ENCODE results near the gene MCAM. TPM values are rescaled to one million over a fixed set of nuclear protein-coding genes. Genes with fewer than 3 reads are reported as not detected.
A peak's percentile ranks its signal among the peaks of the same experiment; 100 is the strongest.

MCAM gene
- total RNA-seq, 3 donors from 2014 or later (not counting 1 experiment from before 2014, with no cell fraction given): 0.11 to 2.0 (median 0.19) TPM

GRCh38 chr11:119361056-119361787, 44.3 kb upstream of the MCAM start:
- H3K27me3 ChIP-seq (ENCODE audit: control insufficient read depth, insufficient read depth, low read length): peaks cover 27% of the 10 kb centered on the region
- H3K27ac ChIP-seq (ENCODE audit: low read length): no peak overlapping the region
- TF ChIP-seq CTCF (IDR thresholded peaks at IDR 0.05): no peak
- H3K4me1 Mint-ChIP-seq: peaks cover 13 to 15% of the 10 kb centered on the region in 2 donors
- no peak for DNase-seq
- no peak overlapping the region for H3K4me3 Mint-ChIP-seq
- no peak overlapping the region for H3K4me3 ChIP-seq (ENCODE audit: low read length)
- no peaks in the 10 kb centered on the region for H3K36me3 ChIP-seq (ENCODE audit: control insufficient read depth, insufficient read depth, low read length)
- peaks cover 17% of the 10 kb centered on the region for H3K4me1 ChIP-seq (ENCODE audit: control insufficient read depth, insufficient read depth, low read length)
- intact Hi-C loops (cut with micrococcal nuclease): no loop called here
- no peaks in the 10 kb centered on the region for H3K9me3 Mint-ChIP-seq
- H3K36me3 Mint-ChIP-seq: peaks cover 6% of the 10 kb centered on the region
- H3K27ac Mint-ChIP-seq: no peak overlapping the region
- WGBS (ENCODE audit: insufficient coverage): 83% methylated on average over 8 of the region's 8 CpGs
- ATAC-seq: no peak
- peaks cover 52 to 55% of the 10 kb centered on the region in 2 donors for H3K27me3 Mint-ChIP-seq (ENCODE audit: low read depth in 2 of 2)
- no peaks in the 10 kb centered on the region for H3K9me3 ChIP-seq (ENCODE audit: control insufficient read depth, insufficient read depth, low read length)

GRCh38 chr11:119359365-119360214, 42.7 kb upstream of the MCAM start:
- H3K27me3 Mint-ChIP-seq (ENCODE audit: low read depth in 2 of 2): peaks cover 48 to 50% of the 10 kb centered on the region in 2 donors
- Histone ChIP-seq H3K4me1 (ENCODE audit: control insufficient read depth, insufficient read depth, low read length) (peaks cover 20% of the 10 kb centered on the region), H3K27me3 (ENCODE audit: control insufficient read depth, insufficient read depth, low read length) (peaks cover 20% of the 10 kb centered on the region), H3K4me3 (ENCODE audit: low read length) (no peak overlapping the region), H3K9me3 (ENCODE audit: control insufficient read depth, insufficient read depth, low read length) (no peaks in the 10 kb centered on the region), H3K36me3 (ENCODE audit: control insufficient read depth, insufficient read depth, low read length) (no peaks in the 10 kb centered on the region), H3K27ac (ENCODE audit: low read length) (no peak overlapping the region)
- no peak for TF ChIP-seq CTCF (IDR thresholded peaks at IDR 0.05)
- H3K4me1 Mint-ChIP-seq: peaks cover 13 to 14% of the 10 kb centered on the region in 2 donors
- no peak for DNase-seq
- no peak overlapping the region for H3K4me3 Mint-ChIP-seq
- intact Hi-C loops (cut with micrococcal nuclease): no loop called here
- peaks cover 4% of the 10 kb centered on the region for H3K36me3 Mint-ChIP-seq
- ATAC-seq: no peak
- no peak overlapping the region for H3K27ac Mint-ChIP-seq
- H3K9me3 Mint-ChIP-seq: no peaks in the 10 kb centered on the region
- WGBS (ENCODE audit: insufficient coverage): 74% methylated on average over 10 of the region's 10 CpGs

DNA sequence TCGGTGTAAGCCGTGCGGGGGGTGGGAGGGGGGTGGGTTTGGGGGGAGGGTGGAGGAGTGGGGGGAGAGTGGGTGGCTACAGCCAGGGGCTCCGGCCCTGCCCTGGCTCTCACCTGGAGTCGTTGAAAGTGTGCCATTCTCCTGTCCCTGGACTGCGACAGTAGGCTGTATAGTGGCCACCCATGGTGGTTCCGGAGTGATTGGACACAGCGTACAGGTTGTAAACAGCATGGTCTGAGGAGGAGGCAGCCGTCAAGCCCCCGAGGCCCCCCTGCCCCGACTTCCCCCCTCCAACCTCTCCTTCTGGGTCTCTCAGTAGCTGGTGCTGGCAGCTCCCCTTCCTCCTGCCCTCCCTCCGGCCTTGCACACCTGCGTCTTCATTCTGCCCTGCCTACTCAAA, 40.1 kb upstream of the MCAM start:
- 58% methylated on average over 10 of the region's 13 CpGs for WGBS (ENCODE audit: insufficient coverage)
- Histone ChIP-seq H3K27ac (ENCODE audit: low read length) (no peak overlapping the region), H3K4me1 (ENCODE audit: control insufficient read depth, insufficient read depth, low read length) (peaks cover 9% of the 10 kb centered on the region), H3K36me3 (ENCODE audit: control insufficient read depth, insufficient read depth, low read length) (no peaks in the 10 kb centered on the region), H3K27me3 (ENCODE audit: control insufficient read depth, insufficient read depth, low read length) (peaks cover 12% of the 10 kb centered on the region), H3K9me3 (ENCODE audit: control insufficient read depth, insufficient read depth, low read length) (no peaks in the 10 kb centered on the region), H3K4me3 (ENCODE audit: low read length) (peak overlapping the region; percentile 44)
- Mint-ChIP-seq H3K27ac (peak overlapping the region in 1 of 2 donors; percentile 88), H3K4me1 (peaks cover 10 to 11% of the 10 kb centered on the region in 2 donors), H3K4me3 (peak overlapping the region; percentile 69), H3K9me3 (no peaks in the 10 kb centered on the region), H3K36me3 (no peaks in the 10 kb centered on the region), H3K27me3 (ENCODE audit: low read depth in 2 of 2) (peaks cover 43 to 52% of the 10 kb centered on the region in 2 donors)
- TF ChIP-seq CTCF (IDR thresholded peaks at IDR 0.05): no peak
- intact Hi-C loops (cut with micrococcal nuclease): no loop called here
- DNase-seq (no peak), ATAC-seq (no peak)

Measured in natural killer cell (primary cell).